Measurements from ENCODE around the gene CDH22. TPM values are rescaled to one million over a fixed set of nuclear protein-coding genes. Genes with fewer than 3 reads are reported as not detected.

Gene CDH22
- total RNA-seq, 2 donors from 2014 or later, result 0.12 to 0.13 TPM

DNA sequence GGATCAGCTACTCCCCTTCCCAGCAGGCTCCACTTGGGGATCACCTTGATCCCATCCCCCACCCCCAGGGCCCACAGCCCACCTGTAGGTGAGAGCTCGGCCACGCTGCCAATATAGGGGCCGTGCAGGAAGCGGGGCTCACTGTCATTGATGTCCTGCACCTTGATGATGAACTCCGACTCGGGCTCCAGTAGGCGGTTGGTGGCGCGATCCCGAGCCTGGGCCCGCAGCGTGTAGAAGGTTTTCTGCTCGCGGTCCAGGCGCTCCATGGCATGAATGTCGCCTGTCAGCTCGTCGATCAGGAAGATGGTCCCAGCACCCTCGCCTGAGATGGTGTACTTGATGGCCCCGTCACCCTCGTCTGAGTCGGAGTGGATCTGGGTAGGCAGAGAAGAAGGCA, 67.4 kb downstream of the CDH22 start:
- DNase-seq, result no peak
- no peak overlapping the region for H3K9ac ChIP-seq (ENCODE audit: low read depth in 2 of 2, low read length in 2 of 2)
- TF ChIP-seq, protein P1, sequence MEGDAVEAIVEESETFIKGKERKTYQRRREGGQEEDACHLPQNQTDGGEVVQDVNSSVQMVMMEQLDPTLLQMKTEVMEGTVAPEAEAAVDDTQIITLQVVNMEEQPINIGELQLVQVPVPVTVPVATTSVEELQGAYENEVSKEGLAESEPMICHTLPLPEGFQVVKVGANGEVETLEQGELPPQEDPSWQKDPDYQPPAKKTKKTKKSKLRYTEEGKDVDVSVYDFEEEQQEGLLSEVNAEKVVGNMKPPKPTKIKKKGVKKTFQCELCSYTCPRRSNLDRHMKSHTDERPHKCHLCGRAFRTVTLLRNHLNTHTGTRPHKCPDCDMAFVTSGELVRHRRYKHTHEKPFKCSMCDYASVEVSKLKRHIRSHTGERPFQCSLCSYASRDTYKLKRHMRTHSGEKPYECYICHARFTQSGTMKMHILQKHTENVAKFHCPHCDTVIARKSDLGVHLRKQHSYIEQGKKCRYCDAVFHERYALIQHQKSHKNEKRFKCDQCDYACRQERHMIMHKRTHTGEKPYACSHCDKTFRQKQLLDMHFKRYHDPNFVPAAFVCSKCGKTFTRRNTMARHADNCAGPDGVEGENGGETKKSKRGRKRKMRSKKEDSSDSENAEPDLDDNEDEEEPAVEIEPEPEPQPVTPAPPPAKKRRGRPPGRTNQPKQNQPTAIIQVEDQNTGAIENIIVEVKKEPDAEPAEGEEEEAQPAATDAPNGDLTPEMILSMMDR (IDR thresholded peaks at IDR 0.05), result no peak
- no peak overlapping the region for H3K4me3 ChIP-seq
- H3K4me1 ChIP-seq, result no peaks in the 10 kb centered on the region
- no peak overlapping the region for H3K27ac ChIP-seq
- H3K27me3 ChIP-seq, result peaks cover 6% of the 10 kb centered on the region
- H3K9me3 ChIP-seq, result no peaks in the 10 kb centered on the region
- no peaks in the 10 kb centered on the region for H3K36me3 ChIP-seq
- intact Hi-C loops (cut with DNase I), result no loop called here

DNA sequence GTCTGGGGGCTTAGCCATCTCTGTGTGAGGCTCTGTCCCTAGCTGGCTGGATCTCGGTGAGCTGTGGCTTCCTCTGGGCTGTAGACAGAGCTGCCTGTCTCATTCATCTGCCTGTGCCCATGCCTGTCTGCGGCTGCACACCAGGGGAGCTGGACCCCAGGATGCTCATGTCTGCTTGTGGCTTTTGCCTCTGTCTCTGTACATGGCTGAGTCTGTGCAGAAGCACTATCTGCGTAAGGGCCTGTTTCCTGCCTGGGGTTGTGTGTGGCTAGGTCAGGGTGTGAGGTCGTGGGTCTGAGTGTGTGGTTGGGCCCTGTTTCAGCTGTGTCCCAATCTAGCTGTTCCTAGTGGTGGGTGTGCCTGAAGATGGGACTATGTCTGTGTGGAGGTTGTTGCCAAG, 68.2 kb downstream of the CDH22 start:
- H3K27me3 ChIP-seq, result peaks cover 6% of the 10 kb centered on the region
- no peaks in the 10 kb centered on the region for H3K4me1 ChIP-seq
- no peak overlapping the region for H3K9ac ChIP-seq (ENCODE audit: low read depth in 2 of 2, low read length in 2 of 2)
- no peaks in the 10 kb centered on the region for H3K9me3 ChIP-seq
- H3K4me3 ChIP-seq, result no peak overlapping the region
- intact Hi-C loops (cut with DNase I), result no loop called here
- no peak overlapping the region for H3K27ac ChIP-seq
- TF ChIP-seq, protein P1 (IDR thresholded peaks at IDR 0.05), result no peak
- no peak for DNase-seq
- H3K36me3 ChIP-seq, result no peaks in the 10 kb centered on the region

DNA sequence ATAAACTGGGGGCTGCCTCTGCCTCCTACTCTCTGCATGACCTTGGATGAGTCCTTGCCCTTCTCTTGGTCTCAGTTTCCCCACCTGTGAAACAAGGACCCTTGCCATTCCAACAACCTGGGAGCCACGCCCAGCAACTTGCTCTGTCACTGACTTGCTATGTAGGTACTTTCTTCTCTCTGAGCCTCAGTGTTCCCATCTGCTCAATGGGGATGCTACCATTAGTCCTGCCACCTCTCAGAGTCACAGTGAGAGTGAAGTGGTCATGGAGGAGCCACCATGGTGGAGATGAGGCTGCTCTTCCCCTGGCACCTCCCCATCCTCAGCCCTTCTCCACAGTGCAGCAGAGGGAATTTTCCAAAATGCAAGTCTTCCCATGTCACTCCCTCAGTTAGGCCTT, 70.6 kb downstream of the CDH22 start:
- peaks cover 6% of the 10 kb centered on the region for H3K27me3 ChIP-seq

DNA sequence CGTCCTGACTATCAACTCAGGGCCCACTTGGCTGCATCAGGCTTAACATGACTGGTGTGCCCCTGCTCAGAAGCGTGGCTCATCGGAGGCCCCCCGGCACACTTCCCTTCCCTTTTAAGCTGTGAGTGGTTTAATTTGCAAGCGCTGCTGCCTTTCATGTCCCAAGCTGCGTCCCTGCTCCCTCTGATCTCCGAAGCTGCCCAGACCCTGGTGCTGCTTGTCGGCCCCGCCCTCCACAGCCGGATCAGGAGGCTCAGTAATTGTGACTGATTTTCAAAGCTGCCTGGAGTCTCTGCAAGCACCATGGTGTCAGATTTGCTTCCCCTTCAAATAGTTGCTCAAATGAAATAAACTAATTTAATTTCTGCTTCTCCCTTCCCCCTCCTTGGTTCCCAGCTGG, 71.1 kb downstream of the CDH22 start:
- intact Hi-C loops (cut with DNase I), result no loop called here
- TF ChIP-seq, protein P1 (IDR thresholded peaks at IDR 0.05), result no peak
- Histone ChIP-seq H3K27me3 (peaks cover 6% of the 10 kb centered on the region), H3K4me1 (no peaks in the 10 kb centered on the region), H3K9me3 (no peaks in the 10 kb centered on the region), H3K9ac (ENCODE audit: low read depth in 2 of 2, low read length in 2 of 2) (no peak overlapping the region), H3K36me3 (no peaks in the 10 kb centered on the region), H3K27ac (no peak overlapping the region), H3K4me3 (no peak overlapping the region)
- DNase-seq, result no peak

More for the DNA sequence above, 70.6 kb downstream of the CDH22 start:
- H3K4me1 ChIP-seq, result no peaks in the 10 kb centered on the region
- no peak overlapping the region for H3K4me3 ChIP-seq
- H3K27ac ChIP-seq, result no peak overlapping the region
- no peaks in the 10 kb centered on the region for H3K36me3 ChIP-seq
- TF ChIP-seq, protein P1 (IDR thresholded peaks at IDR 0.05), result no peak
- no peak for DNase-seq
- no peaks in the 10 kb centered on the region for H3K9me3 ChIP-seq
- no peak overlapping the region for H3K9ac ChIP-seq (ENCODE audit: low read depth in 2 of 2, low read length in 2 of 2)
- intact Hi-C loops (cut with DNase I), result no loop called here

DNA sequence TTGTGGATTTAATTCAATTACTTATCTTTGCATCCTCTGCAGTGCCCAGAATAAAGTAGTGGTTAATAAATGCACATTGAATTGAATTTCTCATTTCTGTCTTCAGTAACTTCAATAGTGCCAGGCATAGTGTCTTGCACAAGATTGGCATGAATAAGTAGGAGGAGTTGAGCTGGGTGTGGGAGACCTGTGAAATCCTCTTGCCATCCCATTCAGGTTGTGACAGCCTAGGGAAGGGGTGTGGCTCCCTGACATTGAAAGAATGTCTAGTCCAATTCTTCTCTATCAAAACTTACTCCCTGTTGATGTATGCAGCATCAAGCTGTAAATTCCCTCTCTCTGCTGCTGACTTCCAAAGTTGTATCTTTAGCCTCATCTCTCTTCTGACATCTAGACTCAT, 73.2 kb downstream of the CDH22 start:
- intact Hi-C loops (cut with DNase I), result no loop called here
- TF ChIP-seq, protein P1 (IDR thresholded peaks at IDR 0.05), result no peak
- no peaks in the 10 kb centered on the region for H3K9me3 ChIP-seq
- H3K4me1 ChIP-seq, result no peaks in the 10 kb centered on the region
- no peak overlapping the region for H3K4me3 ChIP-seq
- no peaks in the 10 kb centered on the region for H3K36me3 ChIP-seq
- peaks cover 6% of the 10 kb centered on the region for H3K27me3 ChIP-seq
- no peak overlapping the region for H3K9ac ChIP-seq (ENCODE audit: low read depth in 2 of 2, low read length in 2 of 2)
- H3K27ac ChIP-seq, result no peak overlapping the region
- no peak for DNase-seq

DNA sequence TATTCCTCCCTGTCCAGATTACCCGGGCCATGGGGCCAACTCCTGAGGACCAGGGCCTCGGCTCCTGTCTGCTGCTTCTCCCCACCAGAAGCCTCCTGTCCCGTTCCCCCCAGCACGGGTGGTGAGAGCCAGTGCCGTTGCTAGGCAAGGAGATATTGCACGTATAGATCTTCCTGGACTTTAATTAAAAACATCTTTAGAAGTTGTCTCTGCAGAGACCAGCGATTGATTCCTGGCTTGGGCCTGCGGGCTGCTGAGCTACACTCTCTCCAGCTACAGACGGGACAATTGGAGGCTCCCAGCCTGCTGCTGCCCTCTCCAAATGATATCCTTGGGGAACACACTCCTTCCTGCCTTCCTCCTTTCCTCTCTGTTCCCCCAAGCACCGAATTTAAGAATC, 74.6 kb downstream of the CDH22 start:
- H3K9ac ChIP-seq (ENCODE audit: low read depth in 2 of 2, low read length in 2 of 2), result no peak overlapping the region
- no peaks in the 10 kb centered on the region for H3K36me3 ChIP-seq
- H3K4me1 ChIP-seq, result no peaks in the 10 kb centered on the region
- DNase-seq, result no peak
- H3K27me3 ChIP-seq, result peaks cover 6% of the 10 kb centered on the region
- intact Hi-C loops (cut with DNase I), result no loop called here
- H3K9me3 ChIP-seq, result no peaks in the 10 kb centered on the region
- TF ChIP-seq, protein P1 (IDR thresholded peaks at IDR 0.05), result no peak
- no peak overlapping the region for H3K4me3 ChIP-seq
- no peak overlapping the region for H3K27ac ChIP-seq

All from colonic mucosa (tissue), 4 donors.